ENCODE measurements around the gene CHAC1. TPM values are rescaled to one million over a fixed set of nuclear protein-coding genes. Genes with fewer than 3 reads are reported as not detected.

The CHAC1 gene
- total RNA-seq, 2 donors from 2014 or later: 6.8 to 9.0 TPM

DNA sequence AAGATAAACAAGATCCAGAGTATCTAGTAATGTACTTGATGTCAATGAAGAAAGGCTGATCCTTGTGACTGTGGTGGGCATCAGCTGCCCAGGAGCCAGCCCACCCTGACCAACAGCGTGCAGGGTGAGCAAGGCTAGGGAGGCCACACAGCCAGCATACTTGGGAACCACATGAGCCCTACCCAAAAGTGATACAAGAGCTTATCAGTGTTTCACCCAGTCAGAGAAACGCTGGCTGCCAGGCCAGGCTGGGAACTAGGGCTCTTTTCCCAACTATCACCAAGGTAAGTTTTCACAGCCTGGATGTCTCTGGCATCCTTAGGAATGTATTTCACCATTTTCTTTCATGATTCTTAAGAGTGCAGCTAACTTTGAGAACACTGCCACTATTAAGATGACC is 24.9 kb downstream of the CHAC1 start:
- H3K9ac ChIP-seq (ENCODE audit: extremely low read depth, low read length, poor library complexity, severe bottlenecking): no peak overlapping the region
- H3K36me3 Mint-ChIP-seq (ENCODE audit: low read depth): peaks cover 67% of the 10 kb centered on the region
- no peaks in the 10 kb centered on the region for H3K27me3 ChIP-seq (ENCODE audit: control insufficient read depth, insufficient read depth, low read length, poor library complexity, severe bottlenecking)
- no peaks in the 10 kb centered on the region for H3K9me3 ChIP-seq (ENCODE audit: control insufficient read depth, low read length)
- DNase-seq: no peak
- no peaks in the 10 kb centered on the region for H3K27me3 Mint-ChIP-seq (ENCODE audit: insufficient read depth)
- no peaks in the 10 kb centered on the region for H3K4me1 ChIP-seq (ENCODE audit: control insufficient read depth, insufficient read depth, low read length)
- peak overlapping the region; percentile 77 for H3K27ac Mint-ChIP-seq
- no peak overlapping the region for H3K4me3 ChIP-seq (ENCODE audit: low read length)
- no peaks in the 10 kb centered on the region for H3K9me3 Mint-ChIP-seq
- peaks cover 13% of the 10 kb centered on the region for H3K4me1 Mint-ChIP-seq
- TF ChIP-seq, protein P1, sequence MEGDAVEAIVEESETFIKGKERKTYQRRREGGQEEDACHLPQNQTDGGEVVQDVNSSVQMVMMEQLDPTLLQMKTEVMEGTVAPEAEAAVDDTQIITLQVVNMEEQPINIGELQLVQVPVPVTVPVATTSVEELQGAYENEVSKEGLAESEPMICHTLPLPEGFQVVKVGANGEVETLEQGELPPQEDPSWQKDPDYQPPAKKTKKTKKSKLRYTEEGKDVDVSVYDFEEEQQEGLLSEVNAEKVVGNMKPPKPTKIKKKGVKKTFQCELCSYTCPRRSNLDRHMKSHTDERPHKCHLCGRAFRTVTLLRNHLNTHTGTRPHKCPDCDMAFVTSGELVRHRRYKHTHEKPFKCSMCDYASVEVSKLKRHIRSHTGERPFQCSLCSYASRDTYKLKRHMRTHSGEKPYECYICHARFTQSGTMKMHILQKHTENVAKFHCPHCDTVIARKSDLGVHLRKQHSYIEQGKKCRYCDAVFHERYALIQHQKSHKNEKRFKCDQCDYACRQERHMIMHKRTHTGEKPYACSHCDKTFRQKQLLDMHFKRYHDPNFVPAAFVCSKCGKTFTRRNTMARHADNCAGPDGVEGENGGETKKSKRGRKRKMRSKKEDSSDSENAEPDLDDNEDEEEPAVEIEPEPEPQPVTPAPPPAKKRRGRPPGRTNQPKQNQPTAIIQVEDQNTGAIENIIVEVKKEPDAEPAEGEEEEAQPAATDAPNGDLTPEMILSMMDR (conservative IDR thresholded peaks at IDR 0.05): no peak
- WGBS, 2 experiments (ENCODE audit: insufficient coverage in 1 of 2, insufficient read length in 1 of 2): 96% methylated on average over 2 of the region's 2 CpGs
- no peak overlapping the region for H3K4me3 Mint-ChIP-seq
- peaks cover 71% of the 10 kb centered on the region for H3K36me3 ChIP-seq (ENCODE audit: control insufficient read depth, insufficient read depth, low read length)
- no peak overlapping the region for H3K27ac ChIP-seq (ENCODE audit: low read depth, low read length)

DNA sequence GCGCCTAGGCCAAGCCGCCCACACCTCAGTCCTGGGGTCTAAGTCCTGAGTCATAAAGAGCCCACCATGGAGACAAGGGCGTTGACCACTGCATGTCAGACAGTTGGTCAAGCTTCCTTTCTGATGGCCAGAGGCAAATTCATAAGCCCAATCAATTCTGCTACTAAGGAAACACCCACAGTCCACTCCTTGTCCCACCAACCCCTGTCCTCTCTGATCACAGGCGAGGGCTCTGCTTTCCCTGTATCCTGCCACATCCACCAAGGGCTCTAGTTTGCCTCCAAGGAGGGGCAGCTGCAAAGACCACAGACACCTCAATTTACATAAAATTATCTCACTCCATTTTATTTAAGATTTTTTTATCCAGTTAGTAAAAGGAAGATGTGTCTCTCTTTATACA is 25.3 kb downstream of the CHAC1 start:
- peak overlapping the region; percentile 77 for H3K27ac Mint-ChIP-seq

DNA sequence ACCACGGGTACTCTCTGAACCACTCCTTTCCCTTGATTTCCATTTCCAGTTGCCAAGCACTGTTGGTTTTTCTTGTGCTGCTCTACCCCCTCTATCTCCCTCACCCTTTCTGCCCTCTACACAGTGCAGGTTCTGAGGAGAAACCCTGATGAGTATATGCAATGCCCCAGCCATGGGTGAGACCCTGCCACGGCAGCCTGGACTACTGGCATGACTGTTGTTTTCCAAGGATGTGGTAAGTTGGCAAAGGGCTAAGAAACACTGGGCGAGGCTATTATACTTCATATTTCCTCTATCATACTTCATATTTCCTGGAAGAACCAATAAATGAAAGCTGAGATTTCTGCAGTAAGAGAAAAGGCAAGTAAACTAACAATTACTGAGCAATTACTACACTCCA is 27.9 kb downstream of the CHAC1 start:
- Histone ChIP-seq H3K27ac (ENCODE audit: low read depth, low read length) (no peak overlapping the region), H3K4me1 (ENCODE audit: control insufficient read depth, insufficient read depth, low read length) (no peaks in the 10 kb centered on the region), H3K27me3 (ENCODE audit: control insufficient read depth, insufficient read depth, low read length, poor library complexity, severe bottlenecking) (no peaks in the 10 kb centered on the region), H3K9me3 (ENCODE audit: control insufficient read depth, low read length) (no peaks in the 10 kb centered on the region), H3K4me3 (ENCODE audit: low read length) (no peak overlapping the region), H3K9ac (ENCODE audit: extremely low read depth, low read length, poor library complexity, severe bottlenecking) (no peak overlapping the region), H3K36me3 (ENCODE audit: control insufficient read depth, insufficient read depth, low read length) (peaks cover 95% of the 10 kb centered on the region)
- DNase-seq: no peak
- TF ChIP-seq, protein P1 (conservative IDR thresholded peaks at IDR 0.05): no peak
- peaks cover 92% of the 10 kb centered on the region for H3K36me3 Mint-ChIP-seq (ENCODE audit: low read depth)
- H3K9me3 Mint-ChIP-seq: no peaks in the 10 kb centered on the region
- H3K27ac Mint-ChIP-seq: no peak overlapping the region
- no peak overlapping the region for H3K4me3 Mint-ChIP-seq
- H3K4me1 Mint-ChIP-seq: peaks cover 12% of the 10 kb centered on the region
- no peaks in the 10 kb centered on the region for H3K27me3 Mint-ChIP-seq (ENCODE audit: insufficient read depth)
- 90 to 99% methylated on average over 2 to 3 of the region's 3 CpGs for WGBS, 2 experiments (ENCODE audit: insufficient coverage in 1 of 2, insufficient read length in 1 of 2)

More for the DNA sequence above, 25.3 kb downstream of the CHAC1 start:
- Histone ChIP-seq H3K9ac (ENCODE audit: extremely low read depth, low read length, poor library complexity, severe bottlenecking) (no peak overlapping the region), H3K36me3 (ENCODE audit: control insufficient read depth, insufficient read depth, low read length) (peaks cover 75% of the 10 kb centered on the region), H3K9me3 (ENCODE audit: control insufficient read depth, low read length) (no peaks in the 10 kb centered on the region), H3K27ac (ENCODE audit: low read depth, low read length) (no peak overlapping the region), H3K4me1 (ENCODE audit: control insufficient read depth, insufficient read depth, low read length) (no peaks in the 10 kb centered on the region), H3K4me3 (ENCODE audit: low read length) (no peak overlapping the region), H3K27me3 (ENCODE audit: control insufficient read depth, insufficient read depth, low read length, poor library complexity, severe bottlenecking) (no peaks in the 10 kb centered on the region)
- no peaks in the 10 kb centered on the region for H3K9me3 Mint-ChIP-seq
- 92 to 96% methylated on average over 3 to 4 of the region's 4 CpGs for WGBS, 2 experiments (ENCODE audit: insufficient coverage in 1 of 2, insufficient read length in 1 of 2)
- no peaks in the 10 kb centered on the region for H3K27me3 Mint-ChIP-seq (ENCODE audit: insufficient read depth)
- TF ChIP-seq, protein P1 (conservative IDR thresholded peaks at IDR 0.05): no peak
- H3K4me3 Mint-ChIP-seq: no peak overlapping the region
- peaks cover 13% of the 10 kb centered on the region for H3K4me1 Mint-ChIP-seq
- DNase-seq: no peak
- peaks cover 71% of the 10 kb centered on the region for H3K36me3 Mint-ChIP-seq (ENCODE audit: low read depth)

All from endodermal cell (in vitro differentiated cells).